CD14-positive monocyte (primary cell): ENCODE results near the gene MCM3AP. TPM values are rescaled to one million over a fixed set of nuclear protein-coding genes. Genes with fewer than 3 reads are reported as not detected.

ENCODE experiments used
- DNase-seq, 3 donors: peaks; one replicate each; pipeline ENCODE4 v3.0.0-alpha.2; 2011 to 2022
- H2AFZ ChIP-seq: 2 replicates; pipeline ENCODE4 v1.6.0; 2012; ENCODE audit warnings: mild to moderate bottlenecking, low read depth, low read length, inconsistent platforms; ENCODE audit not compliant: insufficient read depth, poor library complexity, severe bottlenecking
- H3K27ac ChIP-seq, 2 donors: 1 replicate in 1 of 2; 2 replicates in 1 of 2; pipeline ENCODE4 v1.5.1; 2012 to 2013; ENCODE audit warnings: low read length in 2 of 2, control low read depth in 1 of 2, inconsistent platforms in 1 of 2, low read depth in 1 of 2, mild to moderate bottlenecking in 1 of 2
- H3K27me3 ChIP-seq, 2 donors: one replicate each; pipeline versions ENCODE4 v1.6.0 to v1.6.1; 2011 to 2013; ENCODE audit warnings: low read length in 2 of 2; ENCODE audit not compliant: control insufficient read depth in 2 of 2, insufficient read depth in 2 of 2
- H3K36me3 ChIP-seq, 2 donors: replicated peaks in 1 of 2; 1 replicate in 1 of 2; 2 replicates in 1 of 2; pipeline versions ENCODE4 v1.5.1 to v1.6.1; 2012 to 2013; ENCODE audit warnings: low read length in 2 of 2, control low read depth in 1 of 2, inconsistent platforms in 1 of 2, mild to moderate bottlenecking in 1 of 2; ENCODE audit not compliant: insufficient read depth in 2 of 2, control insufficient read depth in 1 of 2
- H3K4me1 ChIP-seq, 2 donors: 1 replicate in 1 of 2; 2 replicates in 1 of 2; pipeline versions ENCODE4 v1.5.1 to v1.6.1; 2012 to 2013; ENCODE audit warnings: low read length in 2 of 2, control low read depth in 1 of 2, inconsistent platforms in 1 of 2, mild to moderate bottlenecking in 1 of 2, moderate library complexity in 1 of 2; ENCODE audit not compliant: insufficient read depth in 2 of 2, control insufficient read depth in 1 of 2
- H3K4me2 ChIP-seq: replicated peaks from 2 replicates; pipeline ENCODE3; 2012; ENCODE audit warnings: low read length, moderate library complexity, mild to moderate bottlenecking; ENCODE audit not compliant: poor library complexity, severe bottlenecking; ENCODE audit errors: extremely low read depth
- H3K4me3 ChIP-seq, 3 experiments: fragments of 200-600 bp in 1 of 3; sonication (generic) in 1 of 3; replicated peaks in 1 of 3; 1 replicate in 2 of 3; 2 replicates in 1 of 3; pipeline ENCODE4 v1.5.1; 2011 to 2013; ENCODE audit warnings: low read length in 3 of 3, mild to moderate bottlenecking in 3 of 3, control low read depth in 2 of 3, low read depth in 2 of 3, inconsistent platforms in 1 of 3, moderate library complexity in 1 of 3
- H3K79me2 ChIP-seq: 2 replicates; pipeline ENCODE4 v1.6.0; 2012; ENCODE audit warnings: mild to moderate bottlenecking, control low read depth, inconsistent platforms, low read length, moderate library complexity; ENCODE audit not compliant: insufficient read depth
- H3K9ac ChIP-seq: 2 replicates; pipeline ENCODE4 v1.6.0; 2017; ENCODE audit warnings: low read length, mild to moderate bottlenecking; ENCODE audit not compliant: insufficient read depth, poor library complexity, severe bottlenecking
- H3K9me3 ChIP-seq, 2 donors: replicated peaks in 1 of 2; 1 replicate in 1 of 2; 2 replicates in 1 of 2; pipeline versions ENCODE4 v1.5.1 to v1.6.1; 2012 to 2013; ENCODE audit warnings: low read length in 2 of 2, control low read depth in 1 of 2; ENCODE audit not compliant: control insufficient read depth in 1 of 2, insufficient read depth in 1 of 2
- H4K20me1 ChIP-seq: 2 replicates; pipeline ENCODE4 v1.6.0; 2012; ENCODE audit warnings: mild to moderate bottlenecking, low read length, control low read depth, moderate library complexity; ENCODE audit not compliant: insufficient read depth
- H3K27ac Mint-ChIP-seq, 7 donors: one replicate each; pipeline ENCODE4 v1.8.0; 2020; ENCODE audit warnings: mild to moderate bottlenecking in 7 of 7, mixed read lengths in 7 of 7, moderate library complexity in 6 of 7, inconsistent platforms in 2 of 7
- H3K27me3 Mint-ChIP-seq, 3 donors: one replicate each; pipeline ENCODE4 v1.8.0; 2021 to 2022; ENCODE audit warnings: low read depth in 3 of 3, mild to moderate bottlenecking in 3 of 3, mixed read lengths in 3 of 3, moderate library complexity in 3 of 3, inconsistent platforms in 1 of 3
- H3K36me3 Mint-ChIP-seq, 2 donors: one replicate each; pipeline ENCODE4 v1.8.0; 2020; ENCODE audit warnings: mixed read lengths in 2 of 2, inconsistent platforms in 1 of 2, mild to moderate bottlenecking in 1 of 2
- H3K4me1 Mint-ChIP-seq: one replicate; pipeline ENCODE4 v1.8.0; 2020; ENCODE audit warnings: mild to moderate bottlenecking, mixed read lengths
- H3K4me3 Mint-ChIP-seq, 2 donors: one replicate each; pipeline ENCODE4 v1.8.0; 2020; ENCODE audit warnings: mild to moderate bottlenecking in 2 of 2, mixed read lengths in 2 of 2, moderate library complexity in 1 of 2
- H3K9me3 Mint-ChIP-seq, 7 donors: one replicate each; pipeline ENCODE4 v1.8.0; 2020 to 2022; ENCODE audit warnings: mixed read lengths in 7 of 7, mild to moderate bottlenecking in 6 of 7, moderate library complexity in 6 of 7, inconsistent platforms in 2 of 7
- CTCF ChIP-seq: fragments of 200-600 bp; IDR thresholded peaks from one replicate; pipeline ENCODE4 v1.8.0; 2022; ENCODE audit warnings: antibody characterized with exemption, mild to moderate bottlenecking
- WGBS: methylation state at CpG from one replicate; pipeline ENCODE4 v1.1.5; 2013; ENCODE audit warnings: missing lambda C conversion rate; ENCODE audit not compliant: insufficient coverage; 5-methylcytosine and 5-hydroxymethylcytosine counted together
- intact Hi-C, 2 donors: fragments of 100-400 bp; cut with micrococcal nuclease; formaldehyde crosslinking; loops; one replicate each; pipeline versions ENCODE4 v1.15.0 to v1.15.1; 2023
- polyA plus RNA-seq, 3 donors: library from polyadenylated mRNA; depleted of rRNA in 1 of 3; unstranded in 2 of 3; stranded (reverse) in 1 of 3; fragments of 300-500 nt in 2 of 3; fragments of >200 nt in 1 of 3; fragmentation: Illumina TruSeq in 2 of 3; gene quantifications; 1 replicate in 2 of 3; 2 replicates in 1 of 3; pipeline ENCODE4 v1.2.3, GENCODE V29; 2012 to 2021

MCM3AP gene
- polyA plus RNA-seq, 3 donors = 30.9 to 62.4 (median 32.7) TPM

GRCh38 chr21:46291561-46291960, 6.2 kb upstream of the MCM3AP start:
- no peak overlapping the region for H3K27ac Mint-ChIP-seq
- Histone ChIP-seq H3K4me2 (no peak overlapping the region), H3K79me2 (peaks cover 10% of the 10 kb centered on the region), H3K4me1 (peaks cover 25 to 41% of the 10 kb centered on the region in 2 donors), H2AFZ (no peak overlapping the region), H3K4me3 (no peak overlapping the region), H4K20me1 (no peaks in the 10 kb centered on the region), H3K36me3 (peaks cover 5 to 14% of the 10 kb centered on the region in 2 donors), H3K27me3 (peaks cover 0 to 3% of the 10 kb centered on the region in 2 donors), H3K9ac (no peak overlapping the region), H3K9me3 (peaks cover 7 to 11% of the 10 kb centered on the region in 2 donors), H3K27ac (no peak overlapping the region)
- no peak for TF ChIP-seq CTCF
- no peak for DNase-seq
- H3K9me3 Mint-ChIP-seq = peaks cover 0 to 15% (median 9%) of the 10 kb centered on the region in 7 donors
- 100% methylated on average over 1 of the region's 2 CpGs for WGBS
- intact Hi-C loops = no loop called here
- peaks cover 13 to 20% of the 10 kb centered on the region in 2 donors for H3K36me3 Mint-ChIP-seq
- H3K4me1 Mint-ChIP-seq = peaks cover 41% of the 10 kb centered on the region
- no peak overlapping the region for H3K4me3 Mint-ChIP-seq
- peaks cover 4 to 17% (median 4%) of the 10 kb centered on the region in 3 donors for H3K27me3 Mint-ChIP-seq

GRCh38 chr21:46289655-46290179, 4.3 kb upstream of the MCM3AP start:
- 73% methylated on average over 6 of the region's 6 CpGs for WGBS
- peaks cover 30 to 38% of the 10 kb centered on the region in 2 donors for H3K4me1 ChIP-seq
- no peak for DNase-seq

More at GRCh38 chr21:46289655-46290179, 4.3 kb upstream of the MCM3AP start:
- Mint-ChIP-seq H3K27me3 (peaks cover 0 to 4% (median 0%) of the 10 kb centered on the region in 3 donors), H3K36me3 (peaks cover 13 to 20% of the 10 kb centered on the region in 2 donors), H3K27ac (no peak overlapping the region), H3K4me1 (peaks cover 38% of the 10 kb centered on the region), H3K4me3 (no peak overlapping the region), H3K9me3 (peaks cover 0 to 15% (median 9%) of the 10 kb centered on the region in 7 donors)
- H3K9ac ChIP-seq = no peak overlapping the region
- H3K9me3 ChIP-seq = peaks cover 7 to 11% of the 10 kb centered on the region in 2 donors
- H4K20me1 ChIP-seq = peaks cover 5% of the 10 kb centered on the region
- peaks cover 19% of the 10 kb centered on the region for H3K79me2 ChIP-seq
- TF ChIP-seq CTCF = no peak
- intact Hi-C loops = loop anchor here in 1 of 2 donors (5.0 kb wide), 1 partner anchor 33 kb away; the partner anchor contains the start of genes C21orf58 and PCNT
- H3K4me3 ChIP-seq = no peak overlapping the region
- no peak overlapping the region for H2AFZ ChIP-seq
- no peak overlapping the region for H3K27ac ChIP-seq
- H3K36me3 ChIP-seq = peaks cover 5 to 14% of the 10 kb centered on the region in 2 donors
- H3K4me2 ChIP-seq = no peak overlapping the region
- no peaks in the 10 kb centered on the region for H3K27me3 ChIP-seq
